Activated CD8-positive, alpha-beta T cell treated with anti-CD3 and anti-CD28 coated beads, Interleukin-2, amount 10 ng/mL, durations not matched to agents 7 days and 5 days (primary cell): ENCODE results near the gene SNRPA. TPM values are rescaled to one million over a fixed set of nuclear protein-coding genes. Genes with fewer than 3 reads are reported as not detected.
"Not testable (repeated sequence)": the region's sequence is repeated elsewhere in the genome, so short reads cannot be mapped to it uniquely, and the experiment has no call there.

ENCODE experiments used
- ATAC-seq: fragments of 150-1000 bp; cut with Tn5 transposase; one replicate; pipeline ENCODE4 v1.10.0; 2021; ENCODE audit warnings: moderate library complexity
- CTCF ChIA-PET: fragments of 350-600 bp; sonication (Branson Sonifier 250); formaldehyde crosslinking; loops from one replicate; lab custom pipeline; 2021; ENCODE audit warnings: antibody characterized with exemption; lab: Charles Lee
- POLR2A ChIA-PET: fragments of 350-600 bp; sonication (Branson Sonifier 250); formaldehyde crosslinking; loops from one replicate; lab custom pipeline; 2021; ENCODE audit warnings: antibody characterized with exemption; lab: Charles Lee
- DNase-seq: peaks from one replicate; pipeline ENCODE4 v3.0.0-alpha.2; 2020
- H3K27ac Mint-ChIP-seq: one replicate; pipeline ENCODE4 v1.8.0; 2021; ENCODE audit warnings: mild to moderate bottlenecking, mixed read lengths
- H3K27me3 Mint-ChIP-seq: one replicate; pipeline ENCODE4 v1.8.0; 2021; ENCODE audit warnings: low read depth, mixed read lengths
- H3K36me3 Mint-ChIP-seq: one replicate; pipeline ENCODE4 v1.8.0; 2021; ENCODE audit warnings: low read depth, mixed read lengths
- H3K4me1 Mint-ChIP-seq: one replicate; pipeline ENCODE4 v1.8.0; 2021; ENCODE audit warnings: low read depth, mixed read lengths
- H3K4me3 Mint-ChIP-seq: one replicate; pipeline ENCODE4 v1.8.0; 2021; ENCODE audit warnings: mild to moderate bottlenecking, mixed read lengths
- H3K9me3 Mint-ChIP-seq: one replicate; pipeline ENCODE4 v1.8.0; 2022; ENCODE audit warnings: mixed read lengths; ENCODE audit not compliant: insufficient read depth
- total RNA-seq, 2 experiments: library from RNA; stranded (reverse); gene quantifications; one replicate each; pipeline ENCODE4 v1.2.3, GENCODE V29; 2021

The SNRPA gene
- total RNA-seq, 2 experiments from 2014 or later, result 175 to 183 TPM

GRCh38 chr19:40723661-40724254 is 27.2 kb upstream of the SNRPA start:
- Mint-ChIP-seq H3K36me3 (peaks cover 30% of the 10 kb centered on the region), H3K27me3 (no peaks in the 10 kb centered on the region), H3K4me3 (no peak overlapping the region), H3K4me1 (peaks cover 17% of the 10 kb centered on the region), H3K9me3 (no peaks in the 10 kb centered on the region), H3K27ac (no peak overlapping the region)
- ChIA-PET CTCF (no interaction called here), POLR2A (no interaction called here)
- no peak for ATAC-seq
- DNase-seq, result no peak

GRCh38 chr19:40724315-40724714 is 26.7 kb upstream of the SNRPA start:
- Mint-ChIP-seq H3K36me3 (peaks cover 30% of the 10 kb centered on the region), H3K4me1 (peaks cover 13% of the 10 kb centered on the region), H3K27me3 (no peaks in the 10 kb centered on the region), H3K27ac (no peak overlapping the region), H3K9me3 (no peaks in the 10 kb centered on the region), H3K4me3 (no peak overlapping the region)
- ATAC-seq (no peak), DNase-seq (no peak)
- POLR2A ChIA-PET, result no interaction called here
- CTCF ChIA-PET, result no interaction called here

GRCh38 chr19:40724855-40725254 is 26.1 kb upstream of the SNRPA start:
- DNase-seq (no peak), ATAC-seq (no peak)
- Mint-ChIP-seq H3K4me1 (peaks cover 9% of the 10 kb centered on the region), H3K36me3 (peaks cover 30% of the 10 kb centered on the region), H3K27ac (no peak overlapping the region), H3K27me3 (no peaks in the 10 kb centered on the region), H3K4me3 (no peak overlapping the region), H3K9me3 (no peaks in the 10 kb centered on the region)
- ChIA-PET CTCF (no interaction called here), POLR2A (no interaction called here)

GRCh38 chr19:40726279-40726678 is 24.7 kb upstream of the SNRPA start:
- ATAC-seq (no peak), DNase-seq (no peak)
- no peak overlapping the region for H3K27ac Mint-ChIP-seq
- H3K9me3 Mint-ChIP-seq, result no peaks in the 10 kb centered on the region
- no peaks in the 10 kb centered on the region for H3K27me3 Mint-ChIP-seq
- no peak overlapping the region for H3K4me3 Mint-ChIP-seq
- ChIA-PET CTCF (no interaction called here), POLR2A (interaction anchor here (1.0 kb wide), 1 partner anchor 9 kb away, joined by 3 read pairs; the partner anchor contains the start of genes COQ8B and ITPKC)
- H3K4me1 Mint-ChIP-seq, result no peaks in the 10 kb centered on the region
- peaks cover 29% of the 10 kb centered on the region for H3K36me3 Mint-ChIP-seq

- H3K4me3 Mint-ChIP-seq, H3K9me3 Mint-ChIP-seq, H3K27me3 Mint-ChIP-seq, H3K27ac Mint-ChIP-seq, ATAC-seq, H3K4me1 Mint-ChIP-seq, DNase-seq: not testable (repeated sequence)
- peaks cover 27% of the 10 kb centered on the region for H3K36me3 Mint-ChIP-seq
- CTCF ChIA-PET, result interaction anchor here (1.6 kb wide), 1 partner anchor 95 kb away, joined by 4 read pairs; no protein-coding TSS in a partner anchor
- POLR2A ChIA-PET, result interaction anchor here (0.7 to 1.2 kb wide), 3 partner anchors 11 to 14 kb away, joined by 3 read pairs; partner anchors contain the start of genes COQ8B and ITPKC
Observed at GRCh38 chr19:40730065-40730464, 20.9 kb upstream of the SNRPA start.

- H3K4me1 Mint-ChIP-seq, H3K4me3 Mint-ChIP-seq, H3K27me3 Mint-ChIP-seq, ATAC-seq, POLR2A ChIA-PET, H3K9me3 Mint-ChIP-seq, DNase-seq, H3K27ac Mint-ChIP-seq, CTCF ChIA-PET: not testable (repeated sequence)
- H3K36me3 Mint-ChIP-seq, result peaks cover 20% of the 10 kb centered on the region
Observed at GRCh38 chr19:40732304-40732703, 18.7 kb upstream of the SNRPA start.

- Mint-ChIP-seq H3K36me3 (peaks cover 21% of the 10 kb centered on the region), H3K4me3 (no peak overlapping the region), H3K4me1 (no peaks in the 10 kb centered on the region), H3K27ac (no peak overlapping the region), H3K9me3 (no peaks in the 10 kb centered on the region), H3K27me3 (no peaks in the 10 kb centered on the region)
- POLR2A ChIA-PET, result interaction anchor here (1.3 kb wide), 1 partner anchor 17 kb away, joined by 3 read pairs; the partner anchor contains the start of genes COQ8B and ITPKC
- ATAC-seq, result no peak
- CTCF ChIA-PET, result interaction anchor here (1.0 to 1.8 kb wide), 3 partner anchors 9 to 65 kb away, joined by 3 to 9 read pairs (median 3); partner anchors contain the start of gene EGLN2
- no peak for DNase-seq
Observed at GRCh38 chr19:40733149-40733548, 17.9 kb upstream of the SNRPA start.

- Mint-ChIP-seq H3K4me3 (no peak overlapping the region), H3K27ac (peak overlapping the region; percentile 17), H3K4me1 (no peaks in the 10 kb centered on the region), H3K27me3 (no peaks in the 10 kb centered on the region), H3K36me3 (peaks cover 24% of the 10 kb centered on the region), H3K9me3 (no peaks in the 10 kb centered on the region)
- ChIA-PET POLR2A (no interaction called here), CTCF (no interaction called here)
- DNase-seq (no peak), ATAC-seq (no peak)
Observed at GRCh38 chr19:40735013-40735771, 15.8 kb upstream of the SNRPA start.

GRCh38 chr19:40736661-40737060 is 14.3 kb upstream of the SNRPA start:
- Mint-ChIP-seq H3K27me3 (no peaks in the 10 kb centered on the region), H3K27ac (no peak overlapping the region), H3K4me1 (no peaks in the 10 kb centered on the region), H3K36me3 (peaks cover 19% of the 10 kb centered on the region), H3K4me3 (no peak overlapping the region), H3K9me3 (no peaks in the 10 kb centered on the region)
- no peak for DNase-seq
- ATAC-seq, result no peak
- ChIA-PET CTCF (no interaction called here), POLR2A (no interaction called here)

- H3K27me3 Mint-ChIP-seq, result no peaks in the 10 kb centered on the region
- H3K36me3 Mint-ChIP-seq, result peaks cover 19% of the 10 kb centered on the region
- H3K27ac Mint-ChIP-seq, result no peak overlapping the region
- ATAC-seq (no peak), DNase-seq (no peak)
- no peaks in the 10 kb centered on the region for H3K4me1 Mint-ChIP-seq
- H3K9me3 Mint-ChIP-seq, result no peaks in the 10 kb centered on the region
- POLR2A ChIA-PET, result no interaction called here
- CTCF ChIA-PET, result no interaction called here
- H3K4me3 Mint-ChIP-seq, result no peak overlapping the region
Observed at GRCh38 chr19:40737102-40737644, 13.8 kb upstream of the SNRPA start.

- H3K9me3 Mint-ChIP-seq, result no peaks in the 10 kb centered on the region
- peaks cover 11% of the 10 kb centered on the region for H3K36me3 Mint-ChIP-seq
- H3K27me3 Mint-ChIP-seq, result no peaks in the 10 kb centered on the region
- H3K4me1 Mint-ChIP-seq, result no peaks in the 10 kb centered on the region
- no peak for DNase-seq
- H3K27ac Mint-ChIP-seq, result no peak overlapping the region
- CTCF ChIA-PET, result no interaction called here
- no peak overlapping the region for H3K4me3 Mint-ChIP-seq
- ATAC-seq, result no peak
- POLR2A ChIA-PET, result no interaction called here
Observed at GRCh38 chr19:40739030-40739839, 11.8 kb upstream of the SNRPA start.
